GM21528 (cell line): ENCODE measurements around the gene LRGUK.
"Not testable (repeated sequence)": the region's sequence is repeated elsewhere in the genome, so short reads cannot be mapped to it uniquely, and the experiment has no call there.

ENCODE experiments used
- ATAC-seq: cut with Tn5 transposase; IDR thresholded peaks from one replicate; pipeline ENCODE4 v1.9.1; 2021; ENCODE audit warnings: mild to moderate bottlenecking, moderate library complexity; ENCODE audit not compliant: unreplicated experiment, low FRiP score

The LRGUK gene

DNA sequence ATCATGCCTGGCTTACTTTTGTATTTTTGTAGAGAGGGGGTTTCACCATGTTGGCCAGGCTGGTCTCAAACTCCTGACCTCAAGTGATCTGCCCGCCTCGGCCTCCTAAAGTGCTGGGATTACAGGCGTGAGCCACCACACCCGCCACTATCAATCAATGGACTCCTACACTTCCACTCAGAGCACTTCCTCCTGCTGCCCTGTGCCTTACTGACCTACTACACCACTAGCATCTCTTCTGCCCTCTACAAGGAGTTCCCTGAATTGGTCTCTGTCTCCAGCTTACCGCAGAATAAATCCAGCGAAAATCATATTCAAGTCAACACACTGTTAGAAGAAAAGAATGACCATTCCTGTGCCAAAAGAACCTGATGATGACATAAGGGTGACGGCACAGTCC lies 168.8 kb downstream of the LRGUK start:
- not testable (repeated sequence) for ATAC-seq

DNA sequence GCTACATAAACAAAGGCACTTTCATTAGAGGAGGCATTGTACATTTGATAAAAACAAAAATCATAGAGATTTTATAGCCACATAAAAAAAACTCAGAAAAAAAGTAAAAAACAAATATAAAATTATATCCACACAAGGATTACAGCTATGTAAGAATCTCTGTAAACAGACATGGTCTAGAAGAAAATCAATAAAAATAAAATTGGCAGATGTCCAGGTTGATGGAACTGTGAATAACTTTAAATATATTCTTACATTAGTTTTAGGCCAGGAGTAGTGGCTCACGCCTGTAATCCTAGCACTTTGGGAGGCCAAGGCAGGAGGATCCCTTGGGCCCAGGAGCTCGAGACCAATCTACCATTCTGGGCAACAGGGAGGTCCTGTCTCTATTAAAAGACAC lies 170.3 kb downstream of the LRGUK start:
- ATAC-seq = no peak

DNA sequence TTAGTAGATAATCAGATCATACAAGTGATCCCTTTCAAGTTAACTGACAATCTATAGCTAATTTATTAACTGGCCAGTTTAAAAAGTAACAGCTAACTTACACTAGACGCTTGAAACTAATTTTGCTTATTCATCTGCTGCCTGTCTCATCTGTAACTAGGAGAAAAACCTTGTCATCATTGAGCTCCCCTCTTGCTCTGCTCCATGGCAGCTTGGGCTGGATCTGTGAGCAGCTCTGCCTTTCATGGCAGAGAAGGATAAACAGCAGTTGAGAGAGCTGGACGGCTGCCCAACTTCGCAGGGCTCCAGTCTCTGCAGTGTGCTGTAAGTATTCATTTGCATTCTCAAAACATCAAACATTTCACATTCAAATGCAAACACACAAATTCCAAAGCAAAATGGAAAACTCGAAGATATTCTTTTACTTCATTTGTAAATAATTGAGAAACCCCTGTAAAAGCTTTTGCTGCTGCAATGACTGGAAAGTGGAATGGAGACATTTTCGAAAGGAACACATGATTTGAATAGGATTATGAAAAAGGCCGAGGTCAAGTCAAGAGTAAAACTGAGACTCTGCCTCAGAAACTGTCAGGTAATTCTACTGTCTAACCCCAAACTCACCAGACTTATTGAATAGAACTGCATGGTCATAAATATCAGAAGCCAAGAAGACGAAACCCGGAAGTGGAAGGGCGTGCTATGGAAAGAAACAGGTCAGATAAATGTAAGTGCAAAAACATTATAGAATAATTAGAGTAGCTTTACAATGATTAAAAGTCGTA lies 172.0 kb downstream of the LRGUK start:
- ATAC-seq = no peak

- no peak for ATAC-seq
These were observed 173.8 kb downstream of the LRGUK start for GRCh38 chr7:134300988-134301387.

GRCh38 chr7:134301592-134301991 lies 174.5 kb downstream of the LRGUK start:
- no peak for ATAC-seq

- no peak for ATAC-seq
These were observed 175.0 kb downstream of the LRGUK start for GRCh38 chr7:134302120-134302519.

GRCh38 chr7:134307320-134307719 lies 180.2 kb downstream of the LRGUK start:
- ATAC-seq = no peak

GRCh38 chr7:134308548-134308947 lies 181.4 kb downstream of the LRGUK start:
- no peak for ATAC-seq

DNA sequence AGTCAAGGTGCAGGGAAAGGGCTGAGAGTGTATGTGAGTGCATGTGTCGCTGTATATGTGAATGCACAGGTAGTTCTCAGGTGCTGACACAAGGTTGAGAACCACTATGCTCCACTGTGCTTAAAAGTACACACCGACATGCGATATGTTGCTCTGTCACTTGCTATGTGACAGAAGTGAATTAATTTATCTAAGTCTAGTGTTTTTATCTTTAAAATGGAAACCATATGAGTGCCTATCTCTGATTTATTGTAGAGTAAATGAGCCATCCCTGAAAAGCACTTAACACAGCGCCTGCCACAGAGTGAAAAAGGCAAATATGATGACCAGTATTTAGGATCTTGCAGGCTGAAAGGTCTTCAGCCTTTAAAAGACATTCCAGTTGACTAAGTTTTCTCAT lies 184.7 kb downstream of the LRGUK start:
- ATAC-seq = no peak

DNA sequence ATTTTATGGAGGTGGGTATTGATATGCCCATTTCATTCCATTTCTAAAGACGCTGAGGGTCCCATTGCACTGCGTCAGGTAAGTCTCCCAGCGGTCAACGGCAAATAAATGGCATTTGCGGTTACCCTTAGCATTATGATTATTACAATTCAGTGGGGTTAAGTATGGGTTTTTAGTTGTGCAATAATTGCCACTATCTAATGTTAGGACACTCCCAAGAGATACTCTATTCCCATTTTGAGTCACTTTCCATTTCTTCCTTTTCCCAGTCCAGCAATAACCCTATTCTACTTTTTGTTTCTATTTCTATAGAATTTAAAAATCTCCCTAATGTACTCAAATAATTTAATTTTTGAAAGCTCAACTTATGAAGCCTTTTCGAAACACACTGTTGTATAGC lies 185.6 kb downstream of the LRGUK start:
- no peak for ATAC-seq

DNA sequence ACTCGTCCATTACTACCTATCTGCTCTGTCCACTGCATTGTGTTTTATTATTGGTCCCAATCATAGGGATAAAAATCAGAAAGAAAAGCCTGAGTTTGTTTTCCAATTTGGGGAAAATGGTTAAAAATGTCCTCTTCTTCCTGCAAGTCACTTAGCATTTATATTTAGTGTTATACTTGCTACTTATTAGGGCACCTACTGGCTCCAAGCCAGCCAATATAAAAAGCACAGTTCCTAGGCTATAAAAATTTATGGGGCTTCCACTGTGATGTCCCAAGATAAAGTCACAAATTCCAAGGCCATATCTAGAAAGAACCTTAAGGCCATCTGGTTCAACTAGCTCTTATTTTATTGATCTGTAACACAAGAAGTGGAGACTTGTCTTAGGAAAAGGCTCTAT lies 186.4 kb downstream of the LRGUK start:
- no peak for ATAC-seq
